ENCODE results near the gene TAF4B. TPM values are rescaled to one million over a fixed set of nuclear protein-coding genes. Genes with fewer than 3 reads are reported as not detected.

TAF4B gene
- total and polyA plus RNA-seq, 2 of the 8 experiments (the other 6 are each of a cell fraction or from before 2014, with no cell fraction given): 9.3 to 19.8 TPM

- TF ChIP-seq EZH2 (IDR thresholded peaks at IDR 0.05; ENCODE audit: low read depth, low read length, severe bottlenecking): no peak
These were observed 34.0 kb upstream of the TAF4B start (continued) for GRCh38 chr18:26192233-26192632.
